Measurements from ENCODE around the gene TCERG1L.

TCERG1L gene

DNA sequence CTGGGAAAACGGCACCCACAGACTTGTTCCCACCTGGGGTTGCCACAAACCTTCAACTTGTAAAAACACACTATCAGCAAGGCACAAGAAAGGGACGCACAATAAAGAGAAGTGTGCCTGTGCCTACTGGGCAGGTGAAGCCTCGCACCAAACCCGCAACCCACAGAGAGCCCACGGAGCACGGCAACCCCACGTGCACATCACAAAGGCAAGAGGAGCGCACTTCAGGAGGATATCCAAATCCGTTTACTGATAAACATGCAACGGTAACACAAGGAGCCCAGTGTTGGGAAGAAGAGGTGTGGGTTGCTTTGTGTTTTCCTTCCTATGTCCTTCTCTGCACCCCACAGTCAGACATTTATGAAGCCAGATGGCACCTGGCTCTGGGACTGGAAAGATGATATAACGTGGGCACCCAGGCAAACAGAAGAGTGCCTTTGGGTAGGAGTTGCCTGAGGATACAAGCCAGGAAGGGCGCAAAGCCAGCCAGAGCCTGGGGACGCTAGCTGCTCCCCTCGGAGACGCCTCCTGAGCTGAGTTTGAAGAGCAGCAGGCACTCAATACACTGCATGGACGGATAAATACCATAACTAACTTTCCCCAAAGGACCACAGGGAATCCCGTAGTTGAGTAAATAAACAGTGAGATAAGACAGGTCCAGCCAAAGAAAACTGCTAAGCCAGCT is 41.6 kb downstream of the TCERG1L start:
- no peak for DNase-seq

DNA sequence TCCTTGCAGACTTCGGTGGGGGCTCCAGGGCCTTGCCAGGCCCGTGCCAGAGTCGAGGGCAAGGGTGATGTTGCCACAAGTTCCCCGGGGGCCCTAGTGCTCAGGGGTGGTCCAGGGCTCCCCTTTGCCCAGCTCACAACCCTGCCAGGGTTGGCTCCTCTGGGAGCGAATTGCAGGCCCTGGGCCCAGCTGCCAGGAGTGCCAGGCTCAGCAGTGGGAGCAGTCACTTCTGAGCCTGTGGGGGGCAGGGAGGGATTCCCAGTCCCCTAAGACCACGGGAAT is 43.8 kb downstream of the TCERG1L start:
- no peak for DNase-seq

DNA sequence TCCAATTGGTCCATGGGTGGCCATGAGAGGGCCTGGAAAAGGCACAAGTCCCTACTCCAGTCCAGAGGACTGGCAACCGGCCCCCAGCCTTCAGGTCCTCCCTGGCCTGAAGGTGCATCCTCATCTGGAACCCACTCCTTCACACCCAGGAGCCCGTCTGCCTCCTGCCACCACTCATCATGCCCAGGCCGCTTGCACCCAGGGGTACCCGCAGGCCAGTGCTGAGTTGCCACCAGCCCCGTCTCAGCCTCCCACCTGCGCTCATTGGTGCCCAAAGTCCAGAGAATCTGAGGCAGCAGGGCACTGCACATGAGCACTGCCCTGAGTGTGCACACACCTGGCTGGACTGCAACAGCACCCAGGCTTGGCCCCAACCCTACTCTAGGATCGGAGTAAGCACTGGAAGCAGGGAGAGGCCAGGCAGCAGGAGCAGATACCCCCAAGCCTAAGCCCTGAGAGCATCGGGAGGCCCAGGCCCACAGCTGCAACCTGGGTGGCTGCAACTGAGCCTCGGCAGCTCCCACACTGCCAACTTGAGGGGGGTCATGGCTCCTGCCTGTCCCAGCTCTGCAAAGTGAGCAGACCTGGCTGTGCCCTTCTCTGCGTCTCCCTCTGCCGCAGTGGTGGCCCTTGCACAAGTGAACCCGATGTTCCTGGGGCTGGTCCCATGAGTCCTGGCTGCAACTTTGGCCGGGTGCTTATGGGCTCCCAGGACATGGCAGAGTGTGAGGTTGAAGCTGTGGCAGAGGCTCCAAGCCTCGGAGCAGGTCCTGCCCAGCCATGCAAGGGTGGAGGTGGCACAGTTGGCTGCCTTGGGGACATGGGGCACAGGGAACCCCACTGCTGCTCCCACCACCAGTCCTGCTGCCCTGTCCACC is 44.3 kb downstream of the TCERG1L start:
- no peak for DNase-seq

DNA sequence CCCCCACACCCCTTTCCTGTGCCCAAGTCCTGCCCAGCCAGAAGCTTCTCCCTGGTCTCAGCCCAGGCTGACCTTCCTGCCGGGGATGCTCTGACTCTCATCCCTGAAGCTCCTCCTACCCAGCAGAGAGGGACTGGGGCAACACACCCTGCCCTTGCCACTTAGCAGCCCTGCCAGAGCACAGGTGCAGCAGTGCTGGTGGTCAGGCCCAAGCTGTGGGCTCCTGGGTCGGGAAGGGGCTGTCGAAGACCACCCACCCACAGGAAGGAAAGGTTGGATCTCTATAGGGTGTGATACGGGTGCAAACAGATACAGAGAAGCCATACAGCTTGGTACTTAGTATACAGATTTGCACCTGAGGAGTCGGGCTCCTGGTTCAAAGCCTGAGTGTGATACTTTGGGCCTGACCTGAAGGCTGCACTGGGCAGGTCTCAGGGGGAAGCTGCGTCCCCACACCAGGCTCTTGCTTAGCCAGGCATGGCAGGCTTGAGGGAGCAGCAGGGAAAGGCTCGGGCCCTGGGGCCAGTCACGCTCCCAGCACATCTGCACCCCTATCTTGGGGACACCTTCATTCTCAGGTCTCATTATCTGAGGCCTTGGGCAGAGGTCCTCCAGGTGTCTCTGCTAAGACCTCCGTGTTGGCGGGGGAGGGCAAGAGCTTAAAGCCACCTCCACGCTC is 47.3 kb downstream of the TCERG1L start:
- no peak for DNase-seq

DNA sequence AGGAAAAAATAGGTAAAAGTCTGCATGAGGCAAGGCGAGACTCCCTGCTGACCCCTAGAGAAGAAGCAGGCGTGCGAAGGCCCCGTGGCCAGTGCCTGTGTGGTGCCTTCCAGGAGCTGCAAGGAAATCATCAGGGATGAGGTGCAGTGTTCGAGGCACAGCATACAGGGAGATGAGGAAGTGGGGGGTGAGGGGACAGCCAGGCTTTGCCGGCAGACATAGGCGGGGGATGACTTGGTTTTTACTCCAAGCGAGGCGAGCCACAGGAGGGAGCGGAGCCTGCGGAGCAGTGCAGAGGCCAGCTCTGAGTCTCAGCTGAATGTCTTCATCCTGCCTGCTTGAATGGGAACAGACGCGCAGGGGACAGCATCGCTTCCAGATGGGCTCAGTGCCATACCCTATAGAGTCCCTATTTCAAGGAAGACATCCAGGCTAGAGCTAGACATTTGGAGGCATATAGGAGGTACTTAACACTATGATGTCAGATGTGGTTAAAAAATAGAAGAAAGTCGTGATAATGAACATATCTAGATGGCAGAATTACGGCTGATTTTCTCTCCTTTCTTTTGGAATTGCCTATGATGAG is 49.5 kb downstream of the TCERG1L start:
- no peak for DNase-seq

DNA sequence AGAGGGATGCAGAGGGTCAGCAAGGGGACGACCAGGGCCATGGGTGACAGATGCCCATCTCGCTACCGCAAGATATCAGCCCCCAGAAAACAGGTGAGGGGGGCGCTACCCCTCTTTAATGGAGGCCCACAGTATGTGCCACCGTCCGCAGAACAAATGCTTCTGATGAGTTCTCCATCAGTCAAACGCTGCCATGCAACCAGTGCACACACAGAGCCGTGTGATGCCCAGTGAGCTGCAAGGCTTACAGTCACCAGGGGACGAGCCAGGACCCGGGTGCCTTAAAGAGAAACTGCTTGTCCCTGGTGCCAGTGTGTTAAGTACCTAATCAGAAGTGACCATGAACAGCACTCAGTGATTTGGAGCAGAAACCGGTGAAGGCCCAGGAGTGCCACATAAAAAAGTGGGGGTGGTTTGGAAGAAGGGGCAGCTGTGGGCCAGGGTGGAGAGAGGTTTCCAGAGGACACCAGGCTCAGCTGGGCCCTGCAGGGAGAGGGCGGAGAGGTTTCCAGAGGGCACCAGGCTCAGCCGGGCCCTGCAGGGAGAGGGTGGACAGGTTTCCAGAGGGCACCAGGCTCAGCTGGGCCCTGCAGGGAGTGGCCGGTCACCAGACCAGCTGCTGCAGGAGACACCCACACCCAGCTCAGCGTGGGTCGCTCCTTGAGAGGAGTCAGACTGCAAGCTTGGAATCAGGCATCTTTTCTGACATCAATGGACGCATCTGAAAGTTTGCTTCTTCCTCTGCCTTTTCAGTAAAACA is 50.9 kb downstream of the TCERG1L start:
- no peak for DNase-seq

DNA sequence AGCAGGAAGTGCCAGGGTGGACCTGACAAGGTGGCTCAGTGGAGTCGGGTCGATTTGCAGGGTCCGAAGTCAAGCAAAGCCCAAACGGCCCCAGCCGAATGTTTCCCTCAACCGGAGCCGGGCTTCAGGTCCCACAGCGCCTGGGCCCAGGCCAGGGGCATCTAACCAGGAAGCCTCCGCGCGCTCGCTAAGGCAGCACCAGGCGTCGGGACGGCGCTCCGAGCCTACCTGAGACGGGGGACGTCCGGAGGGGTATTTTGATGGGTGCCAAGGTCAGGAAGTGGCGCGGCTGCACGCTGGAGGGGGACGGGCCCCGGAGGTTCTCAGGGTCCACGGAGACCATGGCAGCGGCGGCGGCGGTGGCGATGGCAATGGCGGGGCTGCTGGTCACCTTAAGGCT is 51.5 kb downstream of the TCERG1L start:
- DNase-seq, result no peak

DNA sequence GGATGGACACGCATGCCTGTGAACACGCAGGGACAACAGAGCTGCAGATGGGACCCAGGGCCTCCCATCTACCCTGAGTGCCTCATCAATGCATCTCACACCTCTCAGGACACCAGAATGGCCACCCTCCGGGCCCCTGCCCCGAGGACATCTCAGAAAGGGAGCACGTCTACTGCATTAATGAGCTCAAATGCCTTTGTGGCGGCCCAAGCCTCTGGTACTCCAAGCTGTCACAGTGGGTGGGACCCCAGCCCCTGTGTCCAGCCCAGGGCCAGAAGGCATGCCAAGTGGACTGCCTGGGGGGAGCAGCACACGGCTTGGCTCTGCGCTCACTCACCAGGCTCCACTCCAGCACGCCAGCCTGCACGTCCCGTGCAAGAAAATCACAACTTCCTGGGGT is 52.0 kb downstream of the TCERG1L start:
- no peak for DNase-seq

DNA sequence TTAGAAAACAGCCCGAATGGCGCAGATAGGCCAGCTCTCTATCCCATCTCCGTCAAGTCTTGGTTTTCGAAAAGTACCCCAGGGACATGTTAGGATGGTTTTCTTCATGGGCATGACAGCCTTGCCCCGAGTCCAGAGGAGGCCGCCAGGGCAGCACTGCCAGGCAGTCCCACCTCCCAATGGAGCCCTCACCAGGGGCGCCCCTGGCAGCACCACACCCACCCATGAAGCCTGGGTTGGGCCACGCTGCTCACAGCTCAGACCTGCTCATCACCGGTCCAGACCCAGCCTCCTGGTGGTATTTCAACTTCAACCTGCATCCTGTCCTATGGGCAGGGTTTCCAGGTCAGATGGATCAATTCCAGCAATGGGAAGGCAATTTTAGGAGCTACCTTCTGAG is 53.3 kb downstream of the TCERG1L start:
- no peak for DNase-seq

DNA sequence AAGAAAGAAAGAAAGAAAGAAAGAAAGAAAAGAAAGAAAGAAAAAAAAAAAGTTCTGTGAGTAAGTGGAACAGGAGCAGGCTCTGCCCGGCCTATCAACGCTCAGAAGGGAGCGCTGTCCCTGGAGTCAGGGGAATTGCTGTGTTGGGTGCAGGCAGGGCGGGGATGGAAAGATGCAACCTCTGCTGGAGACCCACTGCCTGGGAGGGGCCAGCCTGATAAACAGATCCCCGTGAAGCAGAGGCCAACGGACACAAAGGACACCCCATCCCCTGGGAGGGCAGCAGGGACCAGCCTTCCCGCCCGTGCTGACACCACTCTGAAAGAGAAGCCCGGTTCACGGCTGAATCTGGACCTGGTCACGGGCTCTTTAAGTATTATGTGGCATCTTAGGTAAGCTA is 54.5 kb downstream of the TCERG1L start:
- DNase-seq, result no peak

DNA sequence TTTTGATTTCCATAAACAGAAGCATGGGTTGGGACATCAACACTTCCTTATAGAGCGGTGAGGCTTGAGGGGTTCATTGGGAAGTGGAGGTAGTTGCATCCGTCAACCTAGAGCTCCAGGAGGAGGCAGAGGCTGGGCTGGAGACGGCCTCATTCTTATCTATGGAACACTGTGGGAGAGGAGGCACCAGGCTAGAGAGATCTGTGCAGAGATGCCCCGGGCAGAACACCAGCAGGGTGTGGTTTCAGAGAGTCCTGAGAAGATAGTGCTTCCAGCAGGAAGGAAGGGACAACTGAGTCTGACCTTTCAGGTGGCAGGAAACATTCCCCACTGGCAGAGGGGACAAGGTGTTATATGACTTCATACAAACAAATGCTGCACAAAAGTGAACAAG is 56.7 kb downstream of the TCERG1L start:
- no peak for DNase-seq

DNA sequence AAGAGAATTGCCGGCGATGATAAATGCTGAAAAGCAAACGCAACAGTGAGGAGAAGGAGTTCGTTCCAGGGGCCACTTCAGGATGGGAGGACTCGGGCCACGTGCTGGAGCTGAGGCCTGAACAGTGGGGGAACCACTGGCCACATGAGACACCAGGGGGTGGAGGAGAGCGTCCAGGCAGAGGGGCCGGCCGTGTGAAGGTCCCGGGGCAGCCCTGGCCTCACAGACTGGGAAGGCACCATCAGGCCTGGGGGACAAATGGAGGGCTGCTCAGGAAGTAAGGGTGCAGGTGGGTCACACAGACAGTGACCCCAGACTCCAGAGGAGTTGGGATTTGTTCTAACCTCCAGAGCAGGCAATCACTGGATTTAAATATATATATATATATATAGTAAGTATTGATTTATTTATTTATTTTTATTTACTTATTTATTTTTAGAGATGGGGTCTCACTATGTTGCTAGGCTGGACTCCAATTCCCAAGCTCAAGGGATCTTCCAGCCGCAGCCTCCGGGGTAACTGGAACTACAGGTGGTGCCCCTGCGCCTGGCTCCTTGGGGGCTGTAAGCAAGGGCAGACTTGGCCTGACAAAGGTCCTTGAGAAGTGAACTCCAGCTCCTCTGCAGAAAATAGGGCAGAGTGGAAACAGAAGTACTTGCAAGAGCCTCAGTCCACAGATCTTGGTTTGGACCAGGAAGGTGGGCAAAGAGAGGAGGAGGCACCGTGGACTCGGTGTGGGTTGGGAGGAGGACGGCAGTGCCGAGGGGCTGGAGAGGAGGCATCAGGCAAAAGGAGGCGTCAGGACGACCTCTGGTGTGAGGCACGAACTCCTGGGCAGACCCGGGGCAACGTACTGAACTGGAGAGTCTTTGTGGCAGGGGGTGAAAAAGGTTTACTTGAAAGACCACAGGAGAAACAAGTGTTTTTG is 57.3 kb downstream of the TCERG1L start:
- no peak for DNase-seq

DNA sequence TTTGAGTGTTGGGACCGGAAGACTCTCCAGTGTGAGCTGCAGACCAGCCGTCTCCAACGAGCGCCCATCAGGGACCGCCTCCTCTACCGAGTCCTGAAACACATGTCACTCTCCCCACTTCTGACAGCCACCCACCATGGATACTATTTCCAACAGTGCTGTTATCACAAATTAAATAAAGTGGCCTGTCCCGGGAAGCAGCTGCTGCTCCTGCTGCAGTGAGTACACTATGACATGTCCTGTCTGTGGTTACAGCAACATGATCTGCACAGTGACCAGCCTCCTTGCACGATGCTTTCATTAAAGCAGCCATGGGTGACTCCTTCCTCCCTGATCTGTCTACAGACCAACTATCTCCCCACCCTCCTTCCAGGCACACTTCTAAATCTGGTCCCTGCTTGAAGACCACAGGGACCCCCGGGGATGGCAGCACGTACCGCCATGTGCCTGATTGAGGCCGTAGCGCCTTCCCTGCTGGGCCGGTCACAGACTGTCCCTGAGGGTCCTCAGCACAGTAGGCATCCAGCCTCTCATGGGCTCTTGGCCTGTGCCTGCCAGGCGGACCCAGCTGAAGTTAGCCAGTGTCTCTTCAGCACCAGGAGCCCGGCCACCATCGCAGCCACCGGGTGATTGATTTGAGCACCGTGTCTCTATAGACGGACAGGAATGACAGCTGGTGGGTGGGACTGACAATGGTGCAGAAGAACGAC is 58.8 kb downstream of the TCERG1L start:
- DNase-seq, result no peak

DNA sequence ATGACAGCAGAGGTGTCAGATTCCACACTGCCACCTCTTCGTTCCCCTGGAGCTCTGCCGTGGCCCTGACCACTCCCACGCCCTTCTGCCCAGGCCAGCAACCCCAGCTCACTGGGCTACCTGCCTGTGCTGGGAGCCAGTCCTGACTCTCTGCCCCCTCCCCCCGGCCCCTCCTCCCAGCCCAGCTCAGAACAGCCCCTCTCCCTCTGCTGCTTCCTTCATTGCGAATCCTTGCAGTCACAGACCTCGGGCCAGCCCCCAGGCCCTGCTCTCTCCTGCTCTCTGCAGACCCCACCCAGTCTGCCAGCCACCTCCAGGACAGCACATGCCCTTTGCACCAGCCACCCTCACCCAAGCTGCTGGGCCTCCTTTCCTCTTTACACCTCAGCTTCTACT is 60.4 kb downstream of the TCERG1L start:
- no peak for DNase-seq

DNA sequence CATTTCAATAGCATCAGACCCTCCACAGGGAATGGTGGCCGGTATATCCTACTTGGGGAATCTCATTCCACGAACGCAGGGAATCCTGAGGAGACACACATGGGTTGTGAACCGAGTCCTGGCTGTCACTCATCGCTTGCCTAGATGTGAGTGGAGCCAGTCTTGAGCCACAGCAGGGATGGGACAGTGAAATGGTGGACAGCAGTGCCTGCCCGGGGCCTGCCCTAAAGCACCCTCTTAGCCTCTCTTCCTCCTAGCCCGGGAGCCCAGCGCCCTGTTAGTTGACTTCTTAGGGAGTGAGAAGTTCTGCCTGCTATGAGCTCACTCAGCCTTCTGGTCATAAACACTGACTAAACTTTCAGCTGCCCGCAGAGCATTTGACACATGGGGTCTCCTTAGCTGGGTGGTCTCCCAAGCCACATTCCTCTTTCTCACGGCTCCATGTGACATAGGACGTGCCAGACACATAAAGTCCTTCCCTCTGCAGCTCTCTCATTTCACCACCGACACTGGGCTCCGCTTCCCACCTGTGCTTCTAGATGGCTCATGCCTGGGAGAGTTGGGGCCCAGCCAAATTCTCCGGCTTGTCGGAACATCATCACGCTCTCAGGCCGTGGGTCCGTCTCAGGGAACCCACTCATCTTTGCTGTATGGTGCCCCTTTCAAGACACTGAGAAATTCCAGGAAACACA is 60.9 kb downstream of the TCERG1L start:
- DNase-seq, result no peak

DNA sequence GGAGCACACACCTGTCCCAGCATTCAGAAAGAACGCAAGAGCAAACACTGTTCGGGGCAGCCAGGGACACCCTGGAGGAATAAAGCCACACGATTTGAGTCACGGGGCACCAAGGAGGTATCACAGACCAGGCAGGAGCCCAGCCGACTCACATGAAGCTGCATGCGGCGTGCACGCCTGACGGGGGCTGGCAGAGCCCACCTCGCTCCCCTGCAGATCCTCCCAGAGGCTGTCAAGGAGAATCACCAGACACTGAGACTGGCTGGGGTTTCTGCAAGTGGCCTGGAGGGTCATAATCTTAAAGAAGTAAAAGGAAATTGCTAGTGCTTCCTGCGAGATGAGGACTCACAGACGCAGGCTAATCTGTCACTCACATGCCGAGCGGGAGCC is 61.6 kb downstream of the TCERG1L start:
- no peak for DNase-seq

DNA sequence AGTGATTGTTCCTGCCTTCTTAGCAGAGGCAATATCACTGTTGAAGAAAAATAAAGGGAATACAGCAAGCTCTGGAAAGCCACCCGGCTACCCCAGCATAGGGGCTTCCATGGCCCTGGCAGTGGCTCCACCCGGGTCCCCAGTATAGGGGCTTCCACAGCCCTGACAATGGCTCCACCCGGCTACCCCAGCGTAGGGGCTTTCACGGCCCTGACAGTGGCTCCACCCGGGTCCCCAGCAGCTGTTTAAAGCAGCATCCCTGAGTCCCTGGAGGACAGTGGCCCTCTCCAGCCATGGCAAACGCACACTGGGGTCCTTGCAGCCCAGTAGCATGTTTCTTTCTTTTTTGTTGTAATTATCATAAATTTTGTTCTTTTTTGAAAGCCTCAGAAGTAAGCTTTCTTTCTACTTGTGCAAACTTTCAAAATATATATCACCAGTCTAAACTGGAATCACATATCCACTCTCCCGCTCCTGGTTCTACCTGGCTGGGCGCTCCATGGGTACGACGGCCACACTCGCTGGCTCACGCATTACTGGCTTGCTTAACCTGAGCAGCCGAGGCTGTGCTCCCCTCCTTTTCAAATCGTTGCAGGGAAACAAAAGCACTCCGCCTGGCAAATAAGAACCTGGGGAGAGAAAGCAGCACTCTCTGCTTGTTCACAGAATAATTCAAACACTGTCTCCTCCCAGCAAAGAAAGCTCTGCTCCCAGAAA is 62.1 kb downstream of the TCERG1L start:
- no peak for DNase-seq

DNA sequence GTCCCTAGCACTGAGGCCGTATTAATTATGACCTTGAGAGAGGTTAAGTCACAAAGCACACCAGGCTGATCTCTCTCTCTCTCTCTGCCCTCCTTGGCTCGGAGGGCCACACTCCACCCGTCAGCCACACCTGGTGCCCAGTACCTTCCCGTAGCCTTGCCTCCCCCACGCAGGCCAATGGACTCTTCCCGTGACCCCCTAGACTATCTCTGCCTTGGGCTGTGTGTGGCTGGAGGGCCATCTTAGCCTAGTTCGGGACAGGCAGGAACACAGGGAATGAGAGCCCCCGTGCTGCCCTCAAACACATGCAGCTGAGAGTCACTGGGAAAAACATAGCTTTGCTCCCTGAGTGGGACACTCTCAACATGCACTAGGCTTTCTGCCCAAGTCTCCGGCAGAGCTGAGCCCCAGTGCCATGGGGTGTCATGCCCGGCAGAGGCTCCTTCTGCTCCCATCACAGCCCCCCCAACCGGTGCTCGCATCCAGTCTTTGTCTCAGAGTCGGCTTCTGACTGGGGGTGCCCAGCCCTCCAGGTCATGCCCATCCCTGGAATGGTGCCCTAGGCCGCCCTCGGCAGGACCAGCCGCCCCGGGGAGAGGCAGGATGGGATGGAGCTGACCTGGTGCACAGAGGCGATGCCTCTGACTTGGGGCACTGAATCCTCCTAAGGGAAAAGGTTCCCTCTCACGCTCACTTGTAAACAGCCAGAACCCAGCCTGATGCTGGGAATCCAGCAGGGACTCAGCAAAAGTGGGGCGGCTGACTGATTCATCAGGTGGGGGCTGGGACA is 63.0 kb downstream of the TCERG1L start:
- DNase-seq, result no peak

DNA sequence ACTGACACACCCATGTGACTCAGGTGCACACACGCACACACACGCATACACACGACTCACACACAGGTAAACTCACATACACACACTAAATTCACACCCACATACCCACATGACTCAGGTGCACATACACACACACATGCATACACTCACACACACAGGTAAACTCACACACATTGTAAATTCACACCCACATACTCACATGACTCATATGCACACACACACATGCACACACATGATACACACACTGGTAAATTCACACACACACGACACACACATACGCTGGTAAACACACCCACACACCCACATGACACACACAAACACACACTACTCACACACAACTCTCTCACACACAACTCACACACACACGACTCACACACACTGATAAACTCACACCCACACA is 63.6 kb downstream of the TCERG1L start:
- no peak for DNase-seq
